Liver (tissue), 9 donors: ENCODE data around the gene MFSD11. TPM values are rescaled to one million over a fixed set of nuclear protein-coding genes. Genes with fewer than 3 reads are reported as not detected.
"Not testable (repeated sequence)": the region's sequence is repeated elsewhere in the genome, so short reads cannot be mapped to it uniquely, and the experiment has no call there.

Experiments used
- DNase-seq: peaks from one replicate; pipeline ENCODE4 v3.0.0-alpha.2; 2017; ENCODE audit warnings: low spot score
- H3K27ac ChIP-seq, 2 donors: one replicate each; pipeline ENCODE4 v1.7.0; 2013; ENCODE audit warnings: inconsistent platforms in 2 of 2, low read length in 2 of 2, control low read depth in 1 of 2, low read depth in 1 of 2, mild to moderate bottlenecking in 1 of 2
- H3K27me3 ChIP-seq, 4 donors: one replicate each; pipeline versions ENCODE4 v1.6.1 to v1.7.0; 2013; ENCODE audit warnings: low read length in 3 of 4, inconsistent platforms in 1 of 4, mild to moderate bottlenecking in 1 of 4, moderate library complexity in 1 of 4; ENCODE audit not compliant: control insufficient read depth in 4 of 4, insufficient read depth in 4 of 4
- H3K36me3 ChIP-seq, 4 donors: one replicate each; pipeline versions ENCODE4 v1.6.1 to v1.7.0; 2013; ENCODE audit warnings: low read length in 3 of 4, mild to moderate bottlenecking in 3 of 4, low read depth in 1 of 4, moderate library complexity in 1 of 4; ENCODE audit not compliant: control insufficient read depth in 4 of 4, insufficient read depth in 3 of 4
- H3K4me1 ChIP-seq, 4 donors: one replicate each; pipeline versions ENCODE4 v1.6.1 to v1.7.0; 2013; ENCODE audit warnings: low read length in 3 of 4, mild to moderate bottlenecking in 3 of 4, moderate library complexity in 1 of 4; ENCODE audit not compliant: control insufficient read depth in 4 of 4, insufficient read depth in 4 of 4
- H3K4me3 ChIP-seq, 3 donors: one replicate each; pipeline versions ENCODE4 v1.6.1 to v1.7.0; 2013; ENCODE audit warnings: low read length in 3 of 3, control low read depth in 1 of 3, low read depth in 1 of 3, mild to moderate bottlenecking in 1 of 3
- H3K9ac ChIP-seq, 2 donors: one replicate each; pipeline ENCODE4 v1.7.0; 2013; ENCODE audit warnings: low read length in 2 of 2, mild to moderate bottlenecking in 2 of 2, moderate library complexity in 2 of 2, control low read depth in 1 of 2, low read depth in 1 of 2
- H3K9me3 ChIP-seq, 4 donors: one replicate each; pipeline versions ENCODE4 v1.6.1 to v1.7.0; 2013; ENCODE audit warnings: low read length in 3 of 4; ENCODE audit not compliant: control insufficient read depth in 4 of 4
- EGR1 ChIP-seq, 2 donors: IDR thresholded peaks; 2 replicates each; pipeline ENCODE4 v1.6.1; 2016 to 2018; ENCODE audit warnings: antibody characterized with exemption in 2 of 2, low read depth in 2 of 2
- FOXA1 ChIP-seq: IDR thresholded peaks from 2 replicates; pipeline ENCODE4 v1.6.1; 2016; ENCODE audit warnings: antibody characterized with exemption
- FOXA2 ChIP-seq: IDR thresholded peaks from 2 replicates; pipeline ENCODE4 v1.6.1; 2016; ENCODE audit warnings: antibody characterized with exemption
- GABPA ChIP-seq, 2 donors: IDR thresholded peaks in 1 of 2; conservative IDR thresholded peaks in 1 of 2; 2 replicates each; pipeline ENCODE4 v1.6.1; 2016; ENCODE audit warnings: antibody characterized with exemption in 2 of 2, mild to moderate bottlenecking in 1 of 2, moderate library complexity in 1 of 2
- HNF4A ChIP-seq, 2 donors: conservative IDR thresholded peaks; 2 replicates each; pipeline ENCODE4 v1.6.1; 2016; ENCODE audit warnings: antibody characterized with exemption in 2 of 2, mild to moderate bottlenecking in 2 of 2
- HNF4G ChIP-seq: IDR thresholded peaks from 2 replicates; pipeline ENCODE4 v1.6.1; 2016; ENCODE audit warnings: antibody characterized with exemption
- JUND ChIP-seq, 2 donors: IDR thresholded peaks; 2 replicates each; pipeline ENCODE4 v1.6.1; 2016; ENCODE audit warnings: antibody characterized with exemption in 2 of 2
- NR2F2 ChIP-seq: IDR thresholded peaks from 2 replicates; pipeline ENCODE4 v1.6.1; 2016; ENCODE audit warnings: antibody characterized with exemption
- RAD21 ChIP-seq, 2 donors: IDR thresholded peaks; 2 replicates each; pipeline ENCODE4 v1.6.1; 2016; ENCODE audit warnings: antibody characterized with exemption in 2 of 2, mild to moderate bottlenecking in 2 of 2
- RXRA ChIP-seq, 2 donors: IDR thresholded peaks; 2 replicates each; pipeline ENCODE4 v1.6.1; 2017 to 2018; ENCODE audit warnings: antibody characterized with exemption in 2 of 2, mild to moderate bottlenecking in 1 of 2
- SP1 ChIP-seq: IDR thresholded peaks from 2 replicates; pipeline ENCODE4 v1.6.1; 2018; ENCODE audit warnings: antibody characterized with exemption, mild to moderate bottlenecking
- TAF1 ChIP-seq: conservative IDR thresholded peaks from 2 replicates; pipeline ENCODE4 v1.6.1; 2016; ENCODE audit warnings: antibody characterized with exemption, mild to moderate bottlenecking
- YY1 ChIP-seq: IDR thresholded peaks from 2 replicates; pipeline ENCODE4 v1.6.1; 2016; ENCODE audit warnings: antibody characterized with exemption, mild to moderate bottlenecking
- WGBS: extraction: QIAGEN DNeasy Blood & Tissue Kit; methylation state at CpG from one replicate; pipeline ENCODE4 v1.1.7; 2013; 5-methylcytosine and 5-hydroxymethylcytosine counted together
- polyA plus RNA-seq, 2 donors: library from polyadenylated mRNA; stranded (reverse) in 1 of 2; unstranded in 1 of 2; fragments of 200-250 nt in 1 of 2; fragments of >200 nt in 1 of 2; fragmentation: Nextera tagmentation in 1 of 2; extraction: Ambion mirVana in 1 of 2; gene quantifications; one replicate each; pipeline versions ENCODE4 v1.2.1 to v1.2.3, GENCODE V29; 2013 to 2015
- total RNA-seq, 2 donors: library from RNA; depleted of rRNA; stranded (reverse); fragments of >200 nt; gene quantifications; one replicate each; pipeline ENCODE4 v1.2.3, GENCODE V29; 2014
- TF ChIP-seq, protein P1 (sequence below): IDR thresholded peaks from 2 replicates; pipeline ENCODE4 v1.6.1; 2016; ENCODE audit warnings: antibody characterized with exemption
- TF ChIP-seq, protein P2 (sequence below): fragments of 150-350 bp; IDR thresholded peaks from 2 replicates; pipeline ENCODE4 v1.5.1; 2017; ENCODE audit warnings: improper control_type of control experiment, low read depth, low read length; ENCODE audit not compliant: missing input control
- TF ChIP-seq, protein P3 (sequence below): IDR thresholded peaks from 2 replicates; pipeline ENCODE4 v1.6.1; 2016; ENCODE audit warnings: antibody characterized with exemption
- TF ChIP-seq, protein P4 (sequence below): IDR thresholded peaks from 2 replicates; pipeline ENCODE4 v1.6.1; 2016; ENCODE audit warnings: antibody characterized with exemption, mild to moderate bottlenecking
- TF ChIP-seq, protein P5 (sequence below): IDR thresholded peaks from 2 replicates; pipeline ENCODE4 v1.6.1; 2016; ENCODE audit warnings: antibody characterized with exemption
- donor health status: healthy.
- donor health status: healthy.
- donor health status: healthy.
- donor health status: healthy.
- donor health status: healthy.

Gene MFSD11
- total and polyA plus RNA-seq, 4 donors, result 8.6 to 26.9 (median 17.5) TPM

DNA sequence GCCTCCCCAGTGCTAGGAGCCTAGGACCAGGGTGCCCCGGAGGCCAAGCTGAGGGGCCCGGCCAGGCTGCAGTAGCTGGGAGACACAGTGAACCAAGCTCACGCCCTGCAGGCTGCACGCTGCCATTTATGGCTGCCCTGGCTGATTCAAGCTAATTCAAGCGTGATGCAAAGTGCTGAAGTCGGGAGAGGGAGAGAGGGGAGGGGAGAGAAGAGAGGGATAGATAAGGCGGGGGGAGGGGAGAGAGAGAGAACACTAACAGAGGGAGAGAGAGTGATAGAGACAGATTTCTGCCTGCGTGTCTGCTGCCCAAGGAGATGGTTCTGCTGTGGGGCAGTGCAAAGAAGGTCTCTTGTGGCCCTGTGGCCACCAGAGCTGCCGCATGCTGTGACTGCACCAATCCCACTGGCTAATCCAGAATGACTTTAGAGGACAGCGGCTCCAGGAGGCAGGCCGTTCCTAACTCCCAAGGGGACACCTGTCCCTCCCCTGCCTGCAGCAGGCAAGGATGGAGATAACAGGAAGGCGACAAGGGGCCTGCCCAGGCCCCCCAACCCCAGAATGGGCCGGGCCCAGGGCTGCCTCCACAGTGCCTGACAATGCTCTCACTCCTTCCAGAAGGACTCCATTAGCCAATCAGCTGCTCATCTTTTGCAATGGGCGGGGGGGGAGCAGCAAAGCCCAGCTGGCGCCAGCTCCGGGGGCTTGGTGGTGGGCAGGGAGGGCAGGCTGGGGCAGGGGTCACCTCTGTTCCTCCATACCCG, 40.0 kb upstream of the MFSD11 start:
- TF ChIP-seq SP1 (no peak), RXRA (IDR thresholded peaks at IDR 0.05) (peak in 1 of 2 donors; percentile 19)

DNA sequence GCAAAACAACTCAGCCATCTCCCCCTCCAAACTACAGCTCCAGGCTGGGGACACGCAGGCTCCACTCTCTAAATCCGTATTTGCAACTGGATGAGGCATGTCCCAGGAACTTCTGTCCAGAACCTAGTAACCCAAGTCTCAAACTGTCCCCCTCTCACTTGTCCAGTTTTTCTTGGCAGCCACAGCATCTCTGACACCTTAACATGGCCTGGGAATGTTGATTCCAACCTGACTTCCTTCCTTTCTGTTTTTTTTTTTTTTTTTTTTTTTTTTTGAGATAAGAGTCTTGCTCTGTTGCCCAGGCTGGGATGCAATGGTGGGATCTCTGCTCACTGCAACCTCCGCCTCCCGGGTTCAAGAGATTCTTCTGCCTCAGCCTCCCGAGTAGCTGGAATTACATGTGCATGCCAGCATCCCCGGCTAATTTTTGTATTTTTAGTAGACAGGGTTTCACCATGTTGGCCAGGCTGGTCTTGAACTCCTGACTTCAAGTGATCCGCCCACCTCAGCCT, 39.4 kb upstream of the MFSD11 start:
- peak overlapping the region in 1 of 2 donors; percentile 31 for H3K27ac ChIP-seq
- not testable (repeated sequence) for H3K36me3 ChIP-seq, H3K27me3 ChIP-seq, H3K4me3 ChIP-seq, DNase-seq, H3K9me3 ChIP-seq, H3K4me1 ChIP-seq, H3K9ac ChIP-seq
- 88% methylated on average over 7 of the region's 7 CpGs for WGBS

More for the DNA sequence above, 40.0 kb upstream of the MFSD11 start:
- WGBS, result 77% methylated on average over 17 of the region's 17 CpGs
- Histone ChIP-seq H3K36me3 (no peaks in the 10 kb centered on the region), H3K9me3 (no peaks in the 10 kb centered on the region), H3K27ac (peak overlapping the region in 1 of 2 donors; percentile 31), H3K27me3 (no peaks in the 10 kb centered on the region), H3K9ac (no peak overlapping the region), H3K4me3 (no peak overlapping the region), H3K4me1 (peaks cover 0 to 5% (median 0%) of the 10 kb centered on the region in 4 donors)
- no peak for DNase-seq

DNA sequence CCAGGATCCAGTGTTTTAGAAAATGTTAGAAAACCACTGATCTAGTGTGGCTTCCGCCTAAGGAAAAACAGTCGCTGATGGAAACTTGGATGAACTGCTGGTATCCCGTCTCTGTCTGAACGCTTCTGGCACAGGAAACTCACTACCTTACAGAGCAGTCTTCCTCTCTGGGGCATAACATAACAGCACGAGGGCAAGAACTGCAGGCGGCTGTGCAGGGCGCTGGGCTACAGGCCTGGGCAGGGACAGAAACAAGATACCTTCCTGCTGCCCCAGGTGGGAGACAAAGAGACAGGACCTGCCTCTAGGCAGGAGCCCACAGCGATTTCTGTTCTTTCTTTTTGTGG, 37.7 kb upstream of the MFSD11 start:
- WGBS, result 79% methylated on average over 8 of the region's 8 CpGs
- Histone ChIP-seq H3K36me3 (no peaks in the 10 kb centered on the region), H3K9ac (peak overlapping the region in 1 of 2 donors; percentile 47), H3K4me3 (no peak overlapping the region), H3K4me1 (peaks cover 0 to 5% (median 0%) of the 10 kb centered on the region in 4 donors), H3K9me3 (no peaks in the 10 kb centered on the region), H3K27me3 (no peaks in the 10 kb centered on the region), H3K27ac (peak overlapping the region; percentile 49 to 67)
- DNase-seq, result no peak
- TF ChIP-seq RAD21 (IDR thresholded peaks at IDR 0.05) (no peak), HNF4A (conservative IDR thresholded peaks at IDR 0.05) (no peak), NR2F2 (no peak), GABPA (IDR thresholded peaks at IDR 0.05 in 1 of 2, conservative IDR thresholded peaks at IDR 0.05 in 1 of 2) (no peak), FOXA1 (no peak), SP1 (no peak), FOXA2 (no peak), JUND (IDR thresholded peaks at IDR 0.05) (no peak), YY1 (no peak), TAF1 (no peak), RXRA (IDR thresholded peaks at IDR 0.05) (no peak), HNF4G (no peak), EGR1 (IDR thresholded peaks at IDR 0.05; ENCODE audit: low read depth in 2 of 2) (no peak)
- TF ChIP-seq, protein P1, sequence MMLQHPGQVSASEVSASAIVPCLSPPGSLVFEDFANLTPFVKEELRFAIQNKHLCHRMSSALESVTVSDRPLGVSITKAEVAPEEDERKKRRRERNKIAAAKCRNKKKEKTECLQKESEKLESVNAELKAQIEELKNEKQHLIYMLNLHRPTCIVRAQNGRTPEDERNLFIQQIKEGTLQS, result no peak
- TF ChIP-seq, protein P2, sequence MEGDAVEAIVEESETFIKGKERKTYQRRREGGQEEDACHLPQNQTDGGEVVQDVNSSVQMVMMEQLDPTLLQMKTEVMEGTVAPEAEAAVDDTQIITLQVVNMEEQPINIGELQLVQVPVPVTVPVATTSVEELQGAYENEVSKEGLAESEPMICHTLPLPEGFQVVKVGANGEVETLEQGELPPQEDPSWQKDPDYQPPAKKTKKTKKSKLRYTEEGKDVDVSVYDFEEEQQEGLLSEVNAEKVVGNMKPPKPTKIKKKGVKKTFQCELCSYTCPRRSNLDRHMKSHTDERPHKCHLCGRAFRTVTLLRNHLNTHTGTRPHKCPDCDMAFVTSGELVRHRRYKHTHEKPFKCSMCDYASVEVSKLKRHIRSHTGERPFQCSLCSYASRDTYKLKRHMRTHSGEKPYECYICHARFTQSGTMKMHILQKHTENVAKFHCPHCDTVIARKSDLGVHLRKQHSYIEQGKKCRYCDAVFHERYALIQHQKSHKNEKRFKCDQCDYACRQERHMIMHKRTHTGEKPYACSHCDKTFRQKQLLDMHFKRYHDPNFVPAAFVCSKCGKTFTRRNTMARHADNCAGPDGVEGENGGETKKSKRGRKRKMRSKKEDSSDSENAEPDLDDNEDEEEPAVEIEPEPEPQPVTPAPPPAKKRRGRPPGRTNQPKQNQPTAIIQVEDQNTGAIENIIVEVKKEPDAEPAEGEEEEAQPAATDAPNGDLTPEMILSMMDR, result no peak
- TF ChIP-seq, protein P3, sequence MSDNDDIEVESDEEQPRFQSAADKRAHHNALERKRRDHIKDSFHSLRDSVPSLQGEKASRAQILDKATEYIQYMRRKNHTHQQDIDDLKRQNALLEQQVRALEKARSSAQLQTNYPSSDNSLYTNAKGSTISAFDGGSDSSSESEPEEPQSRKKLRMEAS, result no peak
- TF ChIP-seq, protein P4, sequence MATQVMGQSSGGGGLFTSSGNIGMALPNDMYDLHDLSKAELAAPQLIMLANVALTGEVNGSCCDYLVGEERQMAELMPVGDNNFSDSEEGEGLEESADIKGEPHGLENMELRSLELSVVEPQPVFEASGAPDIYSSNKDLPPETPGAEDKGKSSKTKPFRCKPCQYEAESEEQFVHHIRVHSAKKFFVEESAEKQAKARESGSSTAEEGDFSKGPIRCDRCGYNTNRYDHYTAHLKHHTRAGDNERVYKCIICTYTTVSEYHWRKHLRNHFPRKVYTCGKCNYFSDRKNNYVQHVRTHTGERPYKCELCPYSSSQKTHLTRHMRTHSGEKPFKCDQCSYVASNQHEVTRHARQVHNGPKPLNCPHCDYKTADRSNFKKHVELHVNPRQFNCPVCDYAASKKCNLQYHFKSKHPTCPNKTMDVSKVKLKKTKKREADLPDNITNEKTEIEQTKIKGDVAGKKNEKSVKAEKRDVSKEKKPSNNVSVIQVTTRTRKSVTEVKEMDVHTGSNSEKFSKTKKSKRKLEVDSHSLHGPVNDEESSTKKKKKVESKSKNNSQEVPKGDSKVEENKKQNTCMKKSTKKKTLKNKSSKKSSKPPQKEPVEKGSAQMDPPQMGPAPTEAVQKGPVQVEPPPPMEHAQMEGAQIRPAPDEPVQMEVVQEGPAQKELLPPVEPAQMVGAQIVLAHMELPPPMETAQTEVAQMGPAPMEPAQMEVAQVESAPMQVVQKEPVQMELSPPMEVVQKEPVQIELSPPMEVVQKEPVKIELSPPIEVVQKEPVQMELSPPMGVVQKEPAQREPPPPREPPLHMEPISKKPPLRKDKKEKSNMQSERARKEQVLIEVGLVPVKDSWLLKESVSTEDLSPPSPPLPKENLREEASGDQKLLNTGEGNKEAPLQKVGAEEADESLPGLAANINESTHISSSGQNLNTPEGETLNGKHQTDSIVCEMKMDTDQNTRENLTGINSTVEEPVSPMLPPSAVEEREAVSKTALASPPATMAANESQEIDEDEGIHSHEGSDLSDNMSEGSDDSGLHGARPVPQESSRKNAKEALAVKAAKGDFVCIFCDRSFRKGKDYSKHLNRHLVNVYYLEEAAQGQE, result no peak
- TF ChIP-seq, protein P5, sequence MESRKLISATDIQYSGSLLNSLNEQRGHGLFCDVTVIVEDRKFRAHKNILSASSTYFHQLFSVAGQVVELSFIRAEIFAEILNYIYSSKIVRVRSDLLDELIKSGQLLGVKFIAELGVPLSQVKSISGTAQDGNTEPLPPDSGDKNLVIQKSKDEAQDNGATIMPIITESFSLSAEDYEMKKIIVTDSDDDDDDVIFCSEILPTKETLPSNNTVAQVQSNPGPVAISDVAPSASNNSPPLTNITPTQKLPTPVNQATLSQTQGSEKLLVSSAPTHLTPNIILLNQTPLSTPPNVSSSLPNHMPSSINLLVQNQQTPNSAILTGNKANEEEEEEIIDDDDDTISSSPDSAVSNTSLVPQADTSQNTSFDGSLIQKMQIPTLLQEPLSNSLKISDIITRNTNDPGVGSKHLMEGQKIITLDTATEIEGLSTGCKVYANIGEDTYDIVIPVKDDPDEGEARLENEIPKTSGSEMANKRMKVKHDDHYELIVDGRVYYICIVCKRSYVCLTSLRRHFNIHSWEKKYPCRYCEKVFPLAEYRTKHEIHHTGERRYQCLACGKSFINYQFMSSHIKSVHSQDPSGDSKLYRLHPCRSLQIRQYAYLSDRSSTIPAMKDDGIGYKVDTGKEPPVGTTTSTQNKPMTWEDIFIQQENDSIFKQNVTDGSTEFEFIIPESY, result no peak
